Neural progenitor cell (in vitro differentiated cells): ENCODE data around the gene CIBAR2. TPM values are rescaled to one million over a fixed set of nuclear protein-coding genes. Genes with fewer than 3 reads are reported as not detected.

Experiments
- total RNA-seq: library from RNA; depleted of rRNA; stranded (reverse); fragments of >200 nt; gene quantifications from 2 replicates; pipeline ENCODE4 v1.2.3, GENCODE V29; 2015; ENCODE audit warnings: low replicate concordance

Gene CIBAR2
- total RNA-seq, 1 donor from 2014 or later, result not detected

Other genes starting within 250 kb of the CIBAR2 start
- gene ZDHHC7, start 100.9 kb downstream of the CIBAR2 start, total RNA-seq, result 53.3 and 57.0 TPM in 2 replicates
- gene KIAA0513, start 84.7 kb downstream of the CIBAR2 start, total RNA-seq, result 6.1 and 9.0 TPM in 2 replicates